ENCODE measurements around the gene YWHAQ.
A peak's percentile ranks its signal among the peaks of the same experiment; 100 is the strongest.

Gene YWHAQ

GRCh38 chr2:9630736-9631552, at the start of gene YWHAQ:
Gene YWHAQ (minus strand): TSS chr2:9630997. CDS start chr2:9630452, 545 bp downstream.
- peak; percentile 98 for DNase-seq (ENCODE audit: low spot score)

GRCh38 chr2:9680082-9680481, 49.3 kb upstream of the YWHAQ start:
- DNase-seq (ENCODE audit: low spot score): no peak

- DNase-seq (ENCODE audit: low spot score): no peak
These were observed 48.4 kb upstream of the YWHAQ start for GRCh38 chr2:9679218-9679617.

- DNase-seq (ENCODE audit: low spot score): no peak
These were observed 47.7 kb upstream of the YWHAQ start for GRCh38 chr2:9678544-9678943.

GRCh38 chr2:9675415-9676351, 44.9 kb upstream of the YWHAQ start:
- DNase-seq (ENCODE audit: low spot score): peak; percentile 41

GRCh38 chr2:9674891-9675414, 44.2 kb upstream of the YWHAQ start:
- DNase-seq (ENCODE audit: low spot score): no peak

- no peak for DNase-seq (ENCODE audit: low spot score)
These were observed 43.2 kb upstream of the YWHAQ start for GRCh38 chr2:9673914-9674481.

- no peak for DNase-seq (ENCODE audit: low spot score)
These were observed 38.0 kb upstream of the YWHAQ start for GRCh38 chr2:9668687-9669345.

- DNase-seq (ENCODE audit: low spot score): no peak
These were observed 37.0 kb upstream of the YWHAQ start for GRCh38 chr2:9667826-9668225.

GRCh38 chr2:9666306-9666705, 35.5 kb upstream of the YWHAQ start:
- DNase-seq (ENCODE audit: low spot score): no peak

GRCh38 chr2:9665898-9666297, 35.1 kb upstream of the YWHAQ start:
- DNase-seq (ENCODE audit: low spot score): no peak

GRCh38 chr2:9664365-9664764, 33.6 kb upstream of the YWHAQ start:
- no peak for DNase-seq (ENCODE audit: low spot score)

- no peak for DNase-seq (ENCODE audit: low spot score)
These were observed 32.4 kb upstream of the YWHAQ start for GRCh38 chr2:9663008-9663879.

GRCh38 chr2:9661261-9661660, 30.5 kb upstream of the YWHAQ start:
- no peak for DNase-seq (ENCODE audit: low spot score)

GRCh38 chr2:9660781-9661180, 30.0 kb upstream of the YWHAQ start:
- DNase-seq (ENCODE audit: low spot score): no peak

- no peak for DNase-seq (ENCODE audit: low spot score)
These were observed 29.4 kb upstream of the YWHAQ start for GRCh38 chr2:9660154-9660553.

GRCh38 chr2:9658972-9659371, 28.2 kb upstream of the YWHAQ start:
- no peak for DNase-seq (ENCODE audit: low spot score)

GRCh38 chr2:9657731-9658130, 26.9 kb upstream of the YWHAQ start:
- DNase-seq (ENCODE audit: low spot score): no peak

GRCh38 chr2:9657083-9657482, 26.3 kb upstream of the YWHAQ start:
- no peak for DNase-seq (ENCODE audit: low spot score)

- DNase-seq (ENCODE audit: low spot score): no peak
These were observed 25.5 kb upstream of the YWHAQ start for GRCh38 chr2:9656270-9656766.

Data from LoVo (cell line).